A673 (cell line): ENCODE results near the gene TLDC2. TPM values are rescaled to one million over a fixed set of nuclear protein-coding genes. Genes with fewer than 3 reads are reported as not detected.
A peak's percentile ranks its signal among the peaks of the same experiment; 100 is the strongest.

Source experiments
- BruUV-seq: library from RNA; stranded (reverse); fragments of 400-500 nt; replicated peaks from 2 replicates; lab custom pipeline; 2021; lab: Mats Ljungman, UMichigan
- CTCF ChIA-PET: fragments of 300-600 bp; sonication (Branson Sonifier 250); formaldehyde crosslinking; loops from one replicate; lab custom pipeline; 2022; ENCODE audit warnings: antibody characterized with exemption; lab: Charles Lee
- POLR2A ChIA-PET: fragments of 300-600 bp; sonication (Branson Sonifier 250); formaldehyde crosslinking; loops from one replicate; lab custom pipeline; 2022; ENCODE audit warnings: antibody characterized with exemption; ENCODE audit not compliant: low non-redundant PET; lab: Charles Lee
- DNase-seq: peaks from one replicate; pipeline ENCODE4 v3.0.0-alpha.2; 2015; ENCODE audit warnings: low spot score
- H3K27ac ChIP-seq: fragments of 200-600 bp; sonication (generic); 2 replicates; pipeline ENCODE4 v1.5.1; 2016; ENCODE audit warnings: mixed run types, low read depth, mild to moderate bottlenecking, mixed read lengths, antibody characterized with exemption, low read length; ENCODE audit not compliant: poor library complexity, severe bottlenecking
- H3K27me3 ChIP-seq: fragments of 200-600 bp; sonication (generic); replicated peaks from 2 replicates; pipeline ENCODE4 v1.6.1; 2017; ENCODE audit warnings: mixed run types, low read depth, mild to moderate bottlenecking, mixed read lengths, antibody characterized with exemption, low read length; ENCODE audit not compliant: insufficient read depth, poor library complexity
- H3K36me3 ChIP-seq: fragments of 200-600 bp; sonication (generic); 2 replicates; pipeline ENCODE4 v1.6.1; 2016; ENCODE audit warnings: mixed run types, mild to moderate bottlenecking, mixed read lengths, antibody characterized with exemption, low read length; ENCODE audit not compliant: insufficient read depth, poor library complexity, severe bottlenecking
- H3K4me1 ChIP-seq: fragments of 200-600 bp; sonication (generic); 2 replicates; pipeline ENCODE4 v1.6.1; 2017; ENCODE audit warnings: mixed run types, mild to moderate bottlenecking, mixed read lengths, antibody characterized with exemption, low read length; ENCODE audit not compliant: insufficient read depth, poor library complexity, severe bottlenecking
- H3K4me3 ChIP-seq: fragments of 200-600 bp; sonication (generic); 2 replicates; pipeline ENCODE4 v1.5.1; 2016; ENCODE audit warnings: low read depth, mixed run types, mild to moderate bottlenecking, mixed read lengths, low read length; ENCODE audit not compliant: poor library complexity, severe bottlenecking
- H3K9me3 ChIP-seq: fragments of 200-600 bp; sonication (generic); 2 replicates; pipeline ENCODE4 v1.6.1; 2016; ENCODE audit warnings: mixed run types, low read depth, mild to moderate bottlenecking, mixed read lengths, antibody characterized with exemption, low read length; ENCODE audit not compliant: poor library complexity, severe bottlenecking
- CTCF ChIP-seq: fragments of 300-800, 200-600 bp; sonication (generic); conservative IDR thresholded peaks from 2 replicates; pipeline ENCODE4 v1.5.1; 2017; ENCODE audit warnings: low read depth, mild to moderate bottlenecking, antibody characterized with exemption, low read length, moderate library complexity, mixed read lengths
- EZH2 ChIP-seq: fragments of 200-600 bp; sonication (generic); IDR thresholded peaks from 2 replicates; pipeline ENCODE4 v1.6.1; 2017; ENCODE audit warnings: borderline replicate concordance, low read depth, mild to moderate bottlenecking, mixed read lengths, antibody characterized with exemption, low read length; ENCODE audit not compliant: poor library complexity, severe bottlenecking
- intact Hi-C: fragments of 100-400 bp; cut with micrococcal nuclease; formaldehyde crosslinking; loops from one replicate; pipeline ENCODE4 v1.10.0; 2022; ENCODE audit not compliant: unreplicated experiment
- total RNA-seq: library from RNA; stranded (reverse); gene quantifications from 2 replicates; pipeline ENCODE4 v1.2.3, GENCODE V29; 2021

Gene TLDC2
- total RNA-seq, 1 experiment from 2014 or later: not detected

GRCh38 chr20:36848677-36849076, 27.3 kb upstream of the TLDC2 start:
- H3K27me3 ChIP-seq: no peaks in the 10 kb centered on the region
- ChIA-PET CTCF (no interaction called here), POLR2A (no interaction called here)
- peaks cover 3% of the 10 kb centered on the region for H3K36me3 ChIP-seq
- H3K4me1 ChIP-seq: peaks cover 22% of the 10 kb centered on the region
- no peak for TF ChIP-seq EZH2
- no peak for TF ChIP-seq CTCF
- intact Hi-C loops: no loop called here
- BruUV-seq: no TSS peak
- DNase-seq: no peak
- H3K4me3 ChIP-seq: no peak overlapping the region
- H3K27ac ChIP-seq: no peak overlapping the region
- H3K9me3 ChIP-seq: no peaks in the 10 kb centered on the region

GRCh38 chr20:36849333-36850065, 26.4 kb upstream of the TLDC2 start:
- no peak for TF ChIP-seq CTCF
- TF ChIP-seq EZH2: no peak
- H3K9me3 ChIP-seq: no peaks in the 10 kb centered on the region
- H3K4me3 ChIP-seq: no peak overlapping the region
- H3K27ac ChIP-seq: peak overlapping the region; percentile 22
- peaks cover 22% of the 10 kb centered on the region for H3K4me1 ChIP-seq
- no peaks in the 10 kb centered on the region for H3K27me3 ChIP-seq
- CTCF ChIA-PET: no interaction called here
- H3K36me3 ChIP-seq: peaks cover 3% of the 10 kb centered on the region
- intact Hi-C loops: no loop called here
- no TSS peak for BruUV-seq
- POLR2A ChIA-PET: no interaction called here
- DNase-seq: no peak

GRCh38 chr20:36850759-36851158, 25.2 kb upstream of the TLDC2 start:
- Histone ChIP-seq H3K4me1 (peaks cover 14% of the 10 kb centered on the region), H3K27ac (no peak overlapping the region), H3K27me3 (no peaks in the 10 kb centered on the region), H3K36me3 (peaks cover 3% of the 10 kb centered on the region), H3K4me3 (no peak overlapping the region), H3K9me3 (no peaks in the 10 kb centered on the region)
- TF ChIP-seq EZH2: no peak
- TF ChIP-seq CTCF: no peak
- intact Hi-C loops: no loop called here
- no TSS peak for BruUV-seq
- POLR2A ChIA-PET: no interaction called here
- DNase-seq: no peak
- CTCF ChIA-PET: no interaction called here
